HUDEP-2 (cell line): ENCODE results near the gene NSUN3.

Experiments
- DNase-seq, 76 experiments: peaks; one replicate each; lab custom pipeline; 2025; ENCODE audit not compliant: unreplicated experiment in 76 of 76; lab: John Stamatoyannopoulos, UW

NSUN3 gene

DNA sequence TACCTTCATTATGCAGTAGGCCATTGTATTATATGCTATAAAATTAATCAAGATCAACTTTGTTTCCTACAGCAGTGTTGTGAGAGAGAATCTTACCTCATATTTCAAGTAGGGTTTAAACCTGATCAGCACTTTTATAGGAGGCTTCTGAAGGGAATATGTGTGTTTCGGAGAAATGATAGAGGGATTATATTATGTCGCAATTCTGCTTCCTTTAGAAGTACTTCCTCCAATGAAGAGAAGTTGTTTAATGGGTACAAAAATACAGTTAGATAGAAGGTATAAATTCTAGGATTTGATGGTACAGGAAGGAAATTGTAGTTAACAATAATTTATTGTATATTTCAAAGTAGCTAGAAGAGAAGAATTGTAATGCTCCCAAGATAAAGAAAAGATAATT, 54.9 kb downstream of the NSUN3 start:
- DNase-seq = no peak

DNA sequence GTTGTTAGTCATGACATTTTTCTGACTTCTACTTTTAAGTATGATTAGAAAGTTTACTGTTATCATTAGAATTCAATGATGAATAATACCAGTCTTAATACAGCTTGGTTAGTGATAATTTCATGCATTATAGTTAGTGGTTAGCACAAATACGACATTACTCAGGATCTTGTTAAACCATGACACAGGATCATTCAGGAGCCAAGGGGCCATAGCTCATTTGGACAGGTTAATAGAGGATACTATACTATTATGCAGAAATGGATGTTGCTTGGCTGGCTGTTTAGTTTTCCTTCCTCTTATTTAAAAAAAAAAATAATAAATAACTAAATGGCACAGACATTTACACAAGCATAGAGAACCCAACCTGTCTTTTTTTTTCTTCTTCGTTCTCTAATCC, 55.5 kb downstream of the NSUN3 start:
- no peak for DNase-seq

DNA sequence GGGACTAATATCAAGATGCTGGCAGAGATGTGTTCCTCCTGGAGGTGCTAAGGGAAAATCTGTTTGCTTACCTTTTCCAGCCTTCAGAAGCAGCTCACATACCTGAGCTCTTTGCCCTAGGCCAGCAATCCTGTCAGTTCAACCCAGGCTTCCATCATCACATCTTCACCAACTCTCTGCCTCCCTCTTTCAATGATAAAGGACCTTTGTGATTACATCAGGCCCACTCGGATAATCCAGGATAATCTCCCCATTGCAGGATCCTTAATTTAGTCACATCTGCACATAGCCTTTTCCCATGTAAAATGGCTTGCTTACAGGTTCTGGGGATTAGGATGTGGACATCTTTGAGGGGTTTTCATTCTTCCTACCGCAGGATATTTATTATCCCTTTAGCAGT, 58.3 kb downstream of the NSUN3 start:
- DNase-seq = no peak

DNA sequence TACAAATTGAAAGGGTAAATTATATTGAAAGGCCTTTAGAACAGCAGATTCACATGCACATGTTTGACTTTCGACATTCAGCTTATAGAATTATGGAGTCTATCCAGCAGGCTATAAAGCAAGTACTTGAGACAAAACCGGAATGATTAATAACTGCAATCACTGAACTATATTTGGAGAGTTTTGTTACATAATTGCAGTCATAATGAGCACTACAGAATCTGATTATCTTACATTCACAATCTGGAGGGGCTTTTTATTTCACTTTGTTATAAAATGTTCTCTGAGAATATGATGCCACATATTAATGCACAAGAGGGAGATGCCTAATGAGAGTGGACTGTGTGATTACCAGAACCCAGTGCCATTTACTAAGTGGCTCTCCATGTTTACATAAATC, 64.3 kb downstream of the NSUN3 start:
- DNase-seq = no peak

DNA sequence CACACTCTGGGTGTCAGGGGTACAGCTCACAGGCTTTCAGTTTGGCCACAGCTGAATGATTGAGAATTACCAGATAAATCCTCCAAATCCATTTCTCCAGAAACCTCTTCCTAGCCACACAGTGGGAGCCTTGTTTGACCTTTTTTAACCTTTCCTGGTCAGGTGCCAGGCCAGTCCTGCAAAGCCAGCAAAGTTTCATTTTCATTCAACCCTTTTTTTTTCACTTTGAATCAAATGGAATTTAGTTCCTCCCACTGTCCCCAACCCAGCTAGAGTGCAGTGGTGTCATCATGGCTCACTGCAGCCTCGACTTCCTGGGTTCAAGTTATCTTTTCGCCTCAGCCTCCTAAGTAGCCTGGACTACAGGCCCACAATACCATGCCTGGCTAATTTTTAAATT, 67.8 kb downstream of the NSUN3 start:
- no peak for DNase-seq

DNA sequence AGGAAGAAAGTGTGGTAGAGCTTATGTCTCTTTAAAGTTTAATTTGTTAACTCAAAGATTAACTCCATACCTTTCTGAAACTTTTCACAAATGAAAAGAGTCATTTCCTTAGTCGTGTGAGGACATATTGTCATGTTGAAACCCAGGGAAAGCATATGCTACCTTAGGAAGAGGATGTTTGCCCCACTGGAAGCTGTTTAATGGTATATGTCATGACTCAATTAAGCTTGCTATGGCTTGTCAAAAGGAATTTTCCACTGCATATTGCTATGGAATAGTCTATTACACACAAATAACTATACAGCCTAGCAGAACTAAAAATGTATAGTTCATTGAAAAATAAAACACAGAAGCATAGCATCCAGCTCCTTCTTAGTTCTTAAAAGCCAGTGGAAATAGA, 69.9 kb downstream of the NSUN3 start:
- no peak for DNase-seq

DNA sequence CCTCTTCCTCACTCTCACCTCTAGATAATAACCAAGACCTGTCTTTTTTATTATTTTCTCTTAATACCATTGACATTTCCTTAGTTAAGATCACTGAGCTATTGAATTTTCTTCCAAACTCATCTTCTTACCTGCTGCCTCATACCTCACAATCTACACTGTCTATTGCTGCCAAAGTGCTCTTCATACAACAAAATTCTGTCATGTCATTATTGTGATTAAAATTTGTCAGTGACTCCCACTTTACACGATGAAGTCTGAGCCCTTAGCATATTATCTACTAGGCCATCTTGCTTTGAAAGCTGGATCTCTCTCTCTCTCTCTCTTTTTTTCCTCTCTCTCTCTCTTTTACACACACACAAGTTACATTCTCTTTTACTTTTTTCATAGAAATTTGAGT, 73.3 kb downstream of the NSUN3 start:
- DNase-seq = peak in 4 of 76 experiments; percentile 1 to 37 (median 10)

DNA sequence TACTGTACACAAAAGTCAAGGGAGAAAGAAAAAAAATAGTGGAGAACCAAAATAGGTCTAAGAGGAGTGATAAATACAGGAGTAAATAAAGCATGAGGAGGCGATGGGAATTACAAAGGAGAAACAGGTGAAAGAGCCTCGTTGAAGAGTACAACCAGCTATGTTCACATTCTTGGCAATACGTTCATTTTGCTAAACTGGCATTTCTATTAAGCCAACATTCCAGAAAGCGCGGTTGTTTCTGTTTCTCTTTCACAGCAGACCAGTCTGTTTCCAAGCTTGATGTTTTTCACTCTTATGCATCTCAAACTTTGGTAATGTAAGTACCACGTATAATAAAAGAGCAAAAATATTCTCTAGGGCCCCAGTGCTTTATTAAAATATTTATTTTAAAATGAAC, 74.5 kb downstream of the NSUN3 start:
- DNase-seq = no peak

DNA sequence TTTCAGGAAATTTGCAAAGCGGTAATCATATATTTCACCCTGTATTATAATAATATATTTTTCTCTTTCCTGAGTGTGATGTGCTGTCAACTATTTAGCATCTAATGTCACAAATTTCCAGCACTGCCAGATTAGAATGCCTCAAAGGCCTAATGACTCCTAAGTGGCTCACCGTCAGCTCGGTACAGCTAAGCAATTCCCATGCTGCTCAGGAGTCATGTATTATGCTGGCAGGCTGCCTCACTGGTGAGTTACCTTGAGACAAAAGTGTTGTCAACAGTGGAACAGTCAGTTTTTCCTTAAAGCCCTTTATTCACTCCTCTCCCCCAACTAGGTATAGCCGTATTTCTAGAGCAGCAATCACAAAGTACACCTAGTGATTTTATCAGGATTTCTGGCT, 83.6 kb downstream of the NSUN3 start:
- no peak for DNase-seq

DNA sequence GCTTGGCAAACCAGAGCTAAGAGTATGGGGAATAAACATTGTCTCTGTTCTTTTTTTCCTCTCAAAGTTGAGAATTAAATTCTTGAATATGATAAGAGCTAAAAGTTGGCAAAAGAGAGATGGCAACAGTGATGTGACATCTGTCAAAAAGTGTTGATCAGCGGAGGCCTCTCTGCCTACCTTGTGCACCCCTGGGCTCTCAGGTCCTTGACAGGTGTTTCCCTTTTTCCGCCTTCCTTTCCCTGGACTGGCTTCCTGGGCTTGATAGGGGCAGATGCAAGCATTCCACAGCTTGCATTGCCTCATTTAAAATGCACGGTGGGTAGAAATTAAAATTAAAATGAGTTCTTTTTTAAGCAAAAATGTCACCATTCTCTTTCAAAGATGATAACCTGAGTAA, 84.2 kb downstream of the NSUN3 start:
- no peak for DNase-seq

DNA sequence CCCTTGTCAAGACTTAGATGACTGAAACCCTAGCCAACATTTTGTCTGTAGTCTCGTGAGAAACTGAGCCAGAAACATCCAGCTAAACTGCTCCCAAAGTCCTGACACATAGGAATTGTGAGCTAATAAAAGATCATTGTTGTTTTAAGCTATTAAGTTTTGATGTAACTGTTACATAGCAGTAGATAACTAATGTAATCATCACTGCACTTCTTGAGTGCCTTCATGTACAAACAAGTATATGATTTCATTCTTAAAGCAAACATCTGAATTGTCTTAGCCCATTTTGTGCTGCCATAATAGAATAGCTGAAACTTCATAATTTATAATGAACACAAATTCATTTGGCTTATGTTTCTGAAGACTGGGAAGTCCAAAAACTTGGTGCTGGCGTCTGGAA, 87.3 kb downstream of the NSUN3 start:
- no peak for DNase-seq

DNA sequence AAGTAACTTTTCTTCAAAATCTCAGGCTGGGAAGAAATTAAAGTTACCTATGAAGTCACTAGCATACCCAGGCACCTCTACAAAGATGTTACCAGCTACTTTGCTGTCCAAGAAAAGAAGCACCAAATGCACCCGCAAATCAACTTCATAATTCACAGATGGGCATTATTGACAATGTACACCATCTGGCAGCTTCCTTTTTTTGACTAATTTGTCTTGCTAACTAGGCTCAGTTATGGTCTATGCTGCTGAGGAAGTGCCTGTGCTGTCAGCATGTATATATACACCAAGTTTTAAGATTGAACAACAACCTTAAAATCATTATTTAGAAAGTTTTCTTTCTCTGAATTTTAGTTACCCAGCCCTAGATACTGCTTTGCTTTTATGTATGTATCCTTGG, 93.8 kb downstream of the NSUN3 start:
- no peak for DNase-seq

DNA sequence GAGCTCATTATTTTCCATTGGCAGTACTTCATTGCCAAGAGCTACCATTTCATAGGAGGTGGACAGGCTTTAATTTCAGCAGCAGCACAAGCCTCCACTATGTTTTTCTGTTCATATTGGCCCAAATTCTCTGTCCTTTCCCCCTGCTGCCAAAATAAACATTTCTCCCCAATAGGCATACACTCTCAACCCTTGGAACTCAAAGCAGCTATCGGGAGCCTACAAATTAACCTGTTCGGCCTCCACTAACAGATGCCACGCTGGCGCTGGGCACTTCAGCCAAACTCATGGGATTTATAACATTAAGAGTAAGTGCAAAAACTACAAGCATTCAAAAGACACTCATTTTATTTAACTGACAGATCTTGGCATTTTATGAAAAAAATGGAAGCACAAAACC, 95.7 kb downstream of the NSUN3 start:
- no peak for DNase-seq

DNA sequence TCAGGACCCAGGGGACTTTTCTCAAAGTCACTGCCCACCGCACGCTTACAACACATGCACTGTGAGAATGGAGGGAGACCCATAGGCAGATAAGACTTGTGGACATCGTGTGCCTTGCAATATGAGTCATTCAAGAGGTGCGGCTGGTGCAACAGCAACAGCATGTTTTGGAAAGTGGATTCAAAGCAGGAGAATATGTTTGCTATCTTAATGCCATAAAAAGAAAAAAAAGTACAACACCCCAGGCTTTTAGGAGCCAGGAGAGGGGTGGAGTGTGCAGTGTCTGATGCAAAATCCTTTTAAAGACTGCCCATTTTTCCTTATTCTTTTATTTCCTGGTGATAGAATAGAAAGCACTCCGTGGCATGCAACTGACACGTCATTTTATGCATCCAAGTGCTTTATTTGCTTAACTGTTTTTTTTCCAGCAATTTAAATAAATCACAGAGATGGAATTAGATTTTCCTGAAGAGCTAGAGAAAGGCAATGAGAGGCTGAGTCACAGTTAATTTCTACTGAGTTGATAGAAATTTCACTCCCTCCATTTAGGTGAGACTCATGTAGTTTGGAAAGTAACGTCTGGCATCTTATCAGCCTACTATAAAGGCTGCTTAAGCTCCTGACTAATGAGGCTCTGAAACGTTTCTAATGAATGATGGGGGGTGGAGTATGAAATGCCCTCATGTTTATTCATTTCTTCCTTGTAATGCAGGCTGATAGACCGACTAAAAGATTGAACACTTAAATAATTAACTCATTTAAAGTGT, 96.4 kb downstream of the NSUN3 start:
- peak in 25 of 76 experiments; percentile 1 to 64 (median 24) for DNase-seq

DNA sequence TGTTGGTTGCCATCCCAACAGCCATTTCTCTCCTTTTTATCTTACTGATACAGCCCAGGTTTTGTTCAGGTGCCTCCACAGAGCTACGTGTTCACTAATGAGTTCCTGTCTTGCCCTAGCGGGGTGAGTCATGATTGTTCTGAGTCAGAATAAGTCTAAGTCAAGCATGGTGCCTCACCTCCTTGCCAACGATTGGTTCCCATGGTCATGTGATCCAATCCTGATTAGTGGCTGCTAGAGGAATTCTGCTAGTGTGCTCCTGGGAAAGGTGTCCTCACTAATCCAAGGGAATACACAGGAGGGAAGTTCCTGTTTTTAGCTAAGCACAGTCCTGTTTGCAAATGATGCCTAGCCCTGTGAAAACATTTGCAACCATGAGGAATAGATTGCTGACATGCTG, 99.8 kb downstream of the NSUN3 start:
- peak in 4 of 76 experiments; percentile 1 to 14 (median 6) for DNase-seq

DNA sequence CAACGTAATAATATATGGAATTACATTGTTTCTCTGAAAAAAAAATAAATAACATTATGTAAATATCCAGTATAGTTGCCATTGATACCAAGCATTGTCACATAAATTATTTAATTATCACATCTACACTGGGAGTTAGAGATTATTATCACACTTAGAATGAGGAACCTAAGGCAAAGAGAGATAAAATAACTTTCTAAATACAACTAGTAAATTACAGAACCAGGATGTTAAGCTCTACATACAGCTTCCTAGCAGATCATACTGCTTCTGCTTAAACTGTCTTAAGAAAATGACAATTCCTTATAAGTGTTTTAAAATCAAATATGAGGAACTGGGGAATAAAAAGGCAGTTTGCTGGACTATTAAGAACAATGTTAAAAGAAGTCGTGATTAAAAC, 104.5 kb downstream of the NSUN3 start:
- no peak for DNase-seq

DNA sequence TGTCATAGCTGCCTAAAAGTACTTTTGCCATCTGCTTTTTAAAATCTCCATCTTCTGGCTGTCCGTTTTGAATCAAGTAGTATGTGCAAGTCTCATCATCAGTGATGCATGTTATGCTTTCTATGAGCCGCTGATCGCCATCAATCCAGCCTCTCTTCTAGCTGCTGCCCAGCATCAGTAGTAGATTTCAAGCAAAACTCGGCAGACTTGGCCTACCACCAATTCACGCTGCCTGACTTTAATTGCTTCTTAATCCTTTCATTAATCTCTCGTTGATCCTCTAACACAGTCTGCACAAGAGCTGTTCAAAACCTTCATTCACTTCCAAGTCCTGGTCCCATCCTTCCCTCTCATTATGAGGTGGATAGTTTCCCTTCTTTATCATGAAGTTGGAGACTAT, 104.9 kb downstream of the NSUN3 start:
- DNase-seq = no peak

DNA sequence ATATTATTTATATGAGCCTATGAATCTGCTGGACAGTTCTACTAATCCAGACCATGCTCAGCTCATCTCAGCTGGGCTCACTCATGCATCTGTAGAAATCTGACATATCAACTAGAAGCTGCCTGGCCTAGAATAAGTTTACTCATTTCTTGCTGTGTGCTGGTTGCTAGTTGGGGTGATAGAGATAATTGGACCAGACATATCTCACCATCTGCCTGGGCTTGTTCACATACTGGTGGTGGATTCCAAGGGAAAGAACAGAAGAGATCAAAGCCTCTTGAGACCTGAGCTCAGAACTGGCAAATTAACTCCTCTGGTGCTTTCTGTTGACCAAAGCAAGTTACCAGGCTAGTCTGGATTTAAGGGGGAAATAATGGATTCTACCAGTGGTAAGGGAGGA, 109.1 kb downstream of the NSUN3 start:
- DNase-seq = no peak

DNA sequence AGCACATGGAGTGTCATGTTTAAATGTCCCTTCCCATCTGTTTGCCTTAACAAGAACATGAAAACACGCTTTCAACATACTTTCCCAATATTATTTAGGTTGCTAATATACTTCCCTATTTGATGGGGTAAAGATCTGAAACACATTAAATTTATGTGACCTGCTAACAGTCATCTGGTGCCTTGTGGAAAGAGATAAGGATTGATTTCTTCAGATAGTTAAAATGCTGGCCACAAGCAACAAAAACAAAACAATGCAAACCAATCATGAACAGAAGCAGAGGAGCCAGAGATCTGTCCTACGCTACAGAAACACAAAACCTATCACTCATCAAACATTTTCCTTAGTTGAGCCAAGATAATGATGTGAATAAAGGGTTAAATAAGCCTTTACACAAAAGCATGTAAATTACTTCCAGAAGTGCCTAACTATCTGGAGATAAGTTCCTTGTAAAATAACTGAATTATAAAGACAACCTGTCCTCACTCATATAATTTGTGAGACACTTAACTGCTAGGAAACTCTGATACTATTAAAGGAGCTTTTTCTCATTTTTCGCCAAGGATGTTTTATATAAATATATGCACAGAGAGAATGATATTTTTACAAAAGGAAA, 109.9 kb downstream of the NSUN3 start:
- DNase-seq = no peak

DNA sequence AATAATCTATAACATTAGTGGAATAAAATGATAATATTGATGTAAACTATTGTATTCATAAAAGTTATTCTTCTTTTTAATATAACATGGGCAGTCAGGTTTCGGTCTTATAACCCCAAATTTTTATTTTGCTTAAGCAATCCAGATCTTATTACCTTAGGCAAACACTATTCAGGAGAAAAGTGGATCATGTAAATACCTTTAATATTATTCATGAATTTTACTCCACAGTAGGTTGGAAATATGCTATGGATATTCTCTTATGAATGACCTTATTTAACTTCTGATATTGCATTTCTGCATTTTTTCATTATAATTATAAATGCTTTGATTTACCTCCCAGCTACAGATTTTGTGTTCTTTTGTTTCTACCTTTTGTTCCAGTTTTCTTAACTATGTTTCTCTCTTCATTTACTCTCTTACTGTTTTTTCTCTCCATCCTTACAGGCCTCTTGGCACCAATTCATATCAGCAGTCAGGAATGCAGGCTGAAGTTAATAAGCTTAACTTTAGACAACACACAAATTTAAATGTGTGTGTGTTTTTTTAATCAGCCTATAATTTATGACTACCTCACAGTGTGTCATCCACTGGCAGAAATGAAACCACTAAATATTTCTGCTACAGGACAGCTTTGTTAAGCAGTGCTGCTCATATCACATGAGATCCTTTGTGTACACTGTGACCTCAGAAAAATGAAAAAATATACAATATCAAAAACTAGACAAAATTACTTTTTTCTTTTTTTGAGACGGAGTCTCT, 111.0 kb downstream of the NSUN3 start:
- no peak for DNase-seq

DNA sequence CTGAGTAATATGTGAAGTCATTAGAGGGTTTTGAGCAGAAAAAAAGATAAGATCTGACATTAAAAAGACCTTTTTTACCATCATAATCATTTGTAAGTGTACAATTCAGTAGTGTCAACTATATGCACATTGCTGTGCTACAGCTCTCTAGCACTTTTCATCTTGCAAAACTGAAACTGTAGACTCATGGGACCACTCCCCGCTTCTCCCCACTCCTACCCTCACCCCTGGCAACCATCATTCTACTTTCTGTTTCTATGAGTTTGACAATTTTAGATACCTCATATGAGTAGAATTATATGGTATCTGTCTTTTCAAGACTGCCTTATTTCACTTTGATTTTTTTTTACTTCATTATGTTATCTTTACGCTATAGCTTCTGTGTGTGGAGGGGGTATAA, 112.8 kb downstream of the NSUN3 start:
- DNase-seq = no peak
